A172 (cell line): ENCODE data around the gene SLC2A6. TPM values are rescaled to one million over a fixed set of nuclear protein-coding genes. Genes with fewer than 3 reads are reported as not detected.

ENCODE experiments used
- DNase-seq: peaks from one replicate; pipeline ENCODE4 v3.0.0-alpha.2; 2015; ENCODE audit warnings: low spot score
- total RNA-seq: library from RNA; depleted of rRNA; stranded (reverse); fragments of >200 nt; shearing (Covaris generic); gene quantifications from 2 replicates; pipeline ENCODE4 v1.2.3, GENCODE V29; 2014

SLC2A6 gene
- total RNA-seq, 1 experiment from 2014 or later: 42.1 TPM

DNA sequence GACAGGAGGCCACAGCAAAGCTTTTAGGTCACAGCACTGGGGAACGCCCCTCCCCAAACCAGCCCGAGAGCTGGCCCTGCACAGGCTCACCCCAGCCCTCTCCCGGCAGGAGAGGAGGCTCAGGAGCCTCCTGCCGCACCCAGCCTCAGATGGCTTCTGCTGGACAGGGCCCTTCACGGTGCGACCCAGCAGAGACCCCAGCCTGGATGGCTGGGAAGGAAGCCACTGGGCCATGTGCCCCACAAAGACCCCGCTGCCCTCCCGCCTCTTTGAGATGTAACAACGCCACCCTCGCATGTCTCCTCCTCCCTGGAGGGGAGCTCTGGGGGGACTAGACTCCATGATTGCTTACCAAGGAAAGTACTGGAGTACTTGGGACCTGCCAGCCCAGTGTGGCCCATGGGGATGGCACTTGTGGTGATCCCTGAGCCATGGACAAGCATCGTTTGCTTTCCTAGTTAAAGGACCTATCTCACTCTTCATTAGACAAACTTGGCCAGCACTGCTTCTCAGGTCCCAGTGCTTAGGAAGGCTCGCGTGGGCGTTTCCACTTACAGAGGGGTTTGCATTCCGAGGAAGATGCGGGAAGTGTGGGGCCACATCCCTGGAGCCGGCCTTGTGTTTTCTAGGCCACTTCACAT is 36.8 kb upstream of the SLC2A6 start:
- DNase-seq: no peak

DNA sequence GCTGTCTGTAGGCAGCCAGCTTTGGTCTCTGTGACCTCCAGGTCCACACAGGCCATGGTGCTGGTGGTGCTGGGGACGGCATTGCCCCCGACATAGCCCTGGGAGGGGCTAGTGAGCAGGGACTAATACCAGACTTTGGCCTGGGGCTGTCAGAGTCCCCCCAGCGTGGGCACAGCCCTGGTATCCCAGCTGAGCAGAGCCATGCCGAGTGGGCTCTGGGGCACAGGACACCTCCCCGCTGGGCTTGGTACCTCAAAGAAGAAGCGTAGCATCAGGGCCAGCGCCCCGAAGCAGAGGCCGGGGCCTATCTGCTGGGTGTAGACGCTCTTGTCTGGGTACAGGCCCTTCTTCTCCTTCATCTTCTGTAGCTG is 36.3 kb upstream of the SLC2A6 start:
- no peak for DNase-seq

- DNase-seq: no peak
These were observed 35.8 kb upstream of the SLC2A6 start for GRCh38 chr9:133514460-133515239.

- DNase-seq: no peak
These were observed 34.6 kb upstream of the SLC2A6 start for GRCh38 chr9:133513214-133514100.

DNA sequence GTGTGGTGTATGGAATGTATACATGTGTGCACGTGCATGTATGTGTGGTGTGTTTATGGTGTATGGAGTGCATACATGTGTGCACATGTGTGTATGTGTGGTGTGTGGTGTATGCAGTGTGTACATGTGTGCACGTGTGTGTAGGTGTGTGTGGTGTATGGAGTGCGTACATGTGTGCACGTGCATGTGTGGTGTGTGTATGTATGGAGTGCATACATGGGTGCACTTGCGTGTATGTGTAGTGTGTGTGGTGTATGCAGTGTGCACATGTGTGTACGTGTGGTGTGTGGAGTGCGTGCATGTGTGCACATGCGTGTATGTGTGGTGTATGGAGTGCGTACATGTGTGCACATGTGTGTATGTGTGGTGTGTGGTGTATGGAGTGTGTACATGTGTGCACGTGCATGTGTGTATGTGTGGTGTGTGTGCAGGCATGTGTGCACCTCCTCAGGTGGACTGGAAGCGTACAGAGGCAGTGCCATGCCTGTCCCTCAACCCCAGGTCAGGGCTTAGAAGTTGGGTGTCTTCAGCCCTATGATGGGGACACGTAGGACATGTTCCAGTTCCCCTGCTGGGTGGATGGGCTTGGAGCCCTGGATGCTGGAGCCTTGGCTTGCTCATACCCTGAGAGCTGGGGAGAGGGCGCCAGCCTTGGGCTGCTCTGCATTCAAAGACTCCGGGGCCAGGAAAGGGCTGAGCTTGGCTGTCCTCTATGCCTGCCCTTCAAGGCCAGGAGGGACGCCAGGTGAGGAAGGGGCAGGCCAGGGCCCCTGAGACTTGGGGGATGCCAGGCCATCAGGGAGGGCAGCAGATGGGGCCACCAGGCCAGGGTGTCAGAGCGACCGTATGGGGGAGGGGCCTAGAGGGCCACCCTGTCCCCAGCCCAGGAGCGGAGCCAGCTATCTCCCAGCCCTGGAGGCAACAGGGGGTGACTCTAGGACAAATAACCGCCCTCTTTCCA is 33.6 kb upstream of the SLC2A6 start:
- no peak for DNase-seq

DNA sequence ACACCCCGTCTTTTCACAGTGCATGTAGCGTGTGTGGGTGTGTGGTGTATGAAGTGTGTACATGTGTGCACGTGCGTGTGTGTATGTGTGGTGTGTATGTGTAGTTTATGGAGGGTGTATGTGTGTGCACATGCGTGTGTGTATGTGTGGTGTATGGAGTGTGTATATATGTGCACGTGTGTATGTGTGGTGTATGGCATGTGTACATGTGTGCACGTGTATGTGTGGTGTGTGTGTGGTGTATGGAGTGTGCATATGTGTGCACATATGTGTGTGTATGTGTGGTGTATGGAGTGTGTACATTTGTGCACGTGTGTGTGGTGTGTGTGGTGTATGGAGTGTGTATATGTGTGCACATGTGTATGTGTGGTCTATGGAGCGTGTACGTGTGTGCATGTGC is 32.7 kb upstream of the SLC2A6 start:
- no peak for DNase-seq

DNA sequence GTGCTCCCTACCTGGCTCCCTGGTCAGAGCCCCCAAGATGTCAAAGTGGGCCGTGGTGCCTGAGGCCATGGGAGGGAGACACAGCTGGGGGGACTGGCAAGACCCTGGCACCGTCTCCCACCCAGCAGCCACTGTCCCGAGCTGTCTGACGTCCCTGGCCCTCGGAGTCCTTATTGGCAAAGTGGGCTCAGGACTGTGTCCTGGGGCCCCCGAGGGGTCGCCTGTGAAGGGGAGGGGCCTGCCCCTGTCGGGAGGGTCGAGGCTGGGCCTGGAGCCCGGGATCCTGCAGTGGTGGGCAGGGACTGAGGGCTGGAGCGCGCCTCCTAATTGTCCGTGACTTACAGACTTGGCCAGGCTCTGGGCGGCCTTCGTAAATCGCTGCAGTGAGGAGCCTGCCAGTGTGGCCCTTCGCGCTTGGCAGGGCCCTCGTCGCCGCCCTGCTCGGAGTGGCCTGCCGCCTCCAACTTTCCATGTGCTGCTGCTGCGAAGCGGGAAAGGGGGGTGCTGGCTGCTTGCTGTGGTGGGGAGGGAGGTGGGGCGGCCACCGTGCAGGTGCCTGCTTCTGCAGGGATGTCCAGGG is 32.1 kb upstream of the SLC2A6 start:
- DNase-seq: no peak

DNA sequence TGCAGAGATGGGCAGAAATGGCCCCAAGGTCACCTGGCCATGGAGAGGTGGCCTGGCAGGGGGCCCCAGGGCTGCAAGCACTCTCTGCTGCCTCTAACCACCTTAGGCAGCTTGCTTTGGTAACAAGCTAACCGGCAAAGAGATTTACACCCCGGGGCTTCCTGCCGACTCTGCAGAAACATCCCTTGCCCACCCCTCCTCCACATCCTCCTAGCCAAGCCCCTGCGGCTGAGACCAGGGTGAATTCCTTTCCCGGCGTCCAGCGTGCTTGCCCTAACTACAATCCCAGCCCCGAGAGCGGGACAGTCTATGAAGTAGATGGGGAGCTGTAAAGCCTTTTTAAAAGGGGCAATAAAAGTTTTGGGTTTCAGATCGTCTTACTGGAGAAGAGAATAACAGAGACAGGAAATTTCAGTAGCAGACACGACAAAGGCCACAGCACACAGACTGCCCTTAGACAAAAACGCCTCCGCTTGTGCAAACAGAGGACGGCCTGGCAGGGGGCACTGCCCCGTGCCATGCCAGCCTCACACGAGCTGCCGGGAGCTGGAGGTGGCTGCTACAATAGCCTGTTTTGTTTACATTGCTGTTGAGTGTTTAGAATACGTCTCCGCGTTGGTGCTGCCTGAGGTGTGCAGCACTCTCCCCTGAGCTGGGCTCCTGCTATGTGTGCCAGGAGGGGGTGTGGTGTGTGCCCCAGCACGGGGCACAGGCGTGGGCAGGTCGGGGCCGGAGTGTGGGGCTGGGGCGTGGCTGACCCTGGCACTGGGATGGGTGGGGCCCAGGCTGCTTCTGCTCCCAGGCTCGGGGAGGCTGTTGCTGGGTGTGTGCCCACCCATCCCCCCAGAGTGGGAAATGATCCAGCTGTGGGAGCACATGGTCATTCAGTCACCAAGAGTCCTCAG is 30.5 kb upstream of the SLC2A6 start:
- no peak for DNase-seq

- no peak for DNase-seq
These were observed 29.1 kb upstream of the SLC2A6 start for GRCh38 chr9:133508046-133508445.

DNA sequence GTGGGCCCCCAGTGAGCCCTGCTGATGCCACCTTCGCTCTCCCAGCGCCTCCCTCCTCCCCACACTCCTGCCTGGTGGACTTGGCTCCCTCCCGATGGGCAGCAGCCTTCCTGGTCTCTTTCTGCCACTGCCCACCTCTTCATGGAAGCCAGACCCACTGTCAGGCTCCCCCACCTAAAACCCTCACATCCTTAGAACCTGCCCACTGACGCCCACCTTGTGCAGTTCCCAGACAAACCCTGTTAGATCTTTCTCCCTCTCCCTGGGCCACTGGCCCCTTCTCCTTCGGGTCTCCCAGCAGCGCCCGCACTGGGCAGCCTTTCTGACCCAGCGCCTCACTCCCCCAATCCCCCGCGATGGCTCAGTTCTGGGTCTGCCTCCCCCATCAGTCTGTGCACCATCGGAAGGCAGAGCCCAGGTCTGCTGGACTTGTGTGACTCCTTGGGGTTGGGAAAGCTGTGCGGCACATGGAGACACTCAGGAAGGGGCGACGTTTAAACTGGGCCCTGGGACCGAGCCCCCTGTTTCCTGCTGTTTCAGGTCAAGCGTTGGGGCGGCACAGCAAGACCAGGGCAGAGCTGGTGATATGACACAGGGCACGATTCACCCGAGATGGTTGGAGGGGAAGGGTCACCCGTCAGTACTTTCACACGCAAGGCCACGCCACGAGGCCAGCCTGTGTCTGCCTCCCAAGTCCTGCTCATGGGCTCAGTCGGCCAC is 28.5 kb upstream of the SLC2A6 start:
- no peak for DNase-seq

DNA sequence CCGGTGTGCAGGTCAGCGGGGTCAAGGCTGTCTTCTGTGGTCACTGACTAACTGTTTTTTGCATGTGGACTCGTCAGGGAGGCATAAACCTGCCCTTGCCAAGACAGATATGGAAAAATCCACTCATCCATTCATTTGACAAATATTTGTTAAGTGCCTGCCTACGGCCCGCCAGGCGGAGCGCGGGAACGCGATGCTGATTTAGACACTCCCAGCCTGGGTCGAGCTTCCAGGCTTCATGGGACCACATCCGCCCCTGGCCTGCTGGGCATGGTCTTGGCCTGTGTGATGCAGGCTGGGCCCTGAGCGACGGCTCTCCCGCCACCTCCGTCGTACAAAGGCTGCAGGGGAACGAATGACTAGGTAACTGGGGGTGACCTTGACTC is 27.7 kb upstream of the SLC2A6 start:
- DNase-seq: peak; percentile 98

- DNase-seq: no peak
These were observed 27.2 kb upstream of the SLC2A6 start for GRCh38 chr9:133505901-133506652.

GRCh38 chr9:133505186-133505830 is 26.4 kb upstream of the SLC2A6 start:
- no peak for DNase-seq

DNA sequence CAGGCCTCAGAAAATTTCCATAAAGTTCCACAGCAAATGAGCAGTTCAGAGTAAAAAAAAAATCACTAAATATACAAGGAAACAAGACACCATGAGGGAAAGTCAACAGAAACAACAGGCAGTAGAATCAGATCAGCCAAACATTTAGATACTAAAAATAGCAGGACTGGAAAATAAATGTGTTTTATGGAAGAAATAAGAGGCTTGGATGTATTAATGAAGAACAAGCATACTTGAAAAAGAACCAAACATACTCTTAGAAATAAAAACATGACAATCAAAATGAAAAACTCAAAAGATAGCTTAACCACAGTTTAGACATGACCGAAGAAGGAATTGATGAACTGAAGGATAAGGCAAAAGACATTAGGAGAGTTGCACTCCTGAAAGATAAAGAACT is 23.2 kb upstream of the SLC2A6 start:
- no peak for DNase-seq

GRCh38 chr9:133499892-133500270 is 21.0 kb upstream of the SLC2A6 start:
- no peak for DNase-seq

GRCh38 chr9:133499132-133499891 is 20.4 kb upstream of the SLC2A6 start:
- no peak for DNase-seq
